AG04450 (cell line): ENCODE data around the gene NLRC5. TPM values are rescaled to one million over a fixed set of nuclear protein-coding genes. Genes with fewer than 3 reads are reported as not detected.

Source experiments
- CTCF ChIA-PET: fragments of 300-600, 350-600 bp; formaldehyde crosslinking; extraction: SDS; loops from one replicate; lab custom pipeline; 2022; ENCODE audit warnings: antibody characterized with exemption, inconsistent platforms; lab: Charles Lee
- POLR2A ChIA-PET: fragments of 350-600 bp; formaldehyde crosslinking; extraction: SDS; loops from one replicate; lab custom pipeline; 2021; ENCODE audit warnings: antibody characterized with exemption, inconsistent platforms; lab: Yijun Ruan, JAX
- DNase-seq: peaks from one replicate; pipeline ENCODE4 v3.0.0-alpha.2; 2011; ENCODE audit warnings: low read depth, low spot score
- H3K27ac ChIP-seq: one replicate; pipeline ENCODE4 v1.5.1; 2012; ENCODE audit warnings: low read depth, low read length, control low read depth
- H3K27me3 ChIP-seq: one replicate; pipeline ENCODE4 v1.6.0; 2012; ENCODE audit warnings: low read length; ENCODE audit not compliant: control insufficient read depth, insufficient read depth
- H3K4me3 ChIP-seq: 2 replicates; pipeline ENCODE4 v1.5.1; 2011; ENCODE audit warnings: mild to moderate bottlenecking, low read depth, low read length, control low read depth
- H3K9me3 ChIP-seq: 2 replicates; pipeline ENCODE4 v1.5.1; 2012; ENCODE audit warnings: low read length; ENCODE audit not compliant: control insufficient read depth, insufficient read depth
- CTCF ChIP-seq: IDR thresholded peaks from 2 replicates; pipeline ENCODE4 v1.5.1; 2011; ENCODE audit warnings: low read depth, low read length, control low read depth, inconsistent platforms
- polyA minus RNA-seq: library from RNA; depleted of rRNA, polyadenylated mRNA; stranded (reverse); fragments of >200 nt; gene quantifications from 2 replicates; pipeline ENCODE4 v1.2.3, GENCODE V29; 2011; rRNA and poly(A)+ RNA removed
- polyA plus RNA-seq: library from polyadenylated mRNA; depleted of rRNA; stranded (reverse); fragments of >200 nt; gene quantifications from 2 replicates; pipeline ENCODE4 v1.2.3, GENCODE V29; 2011; rRNA removed

Gene NLRC5
- 9.2 and 13.1 TPM in 2 replicates for polyA plus RNA-seq
- polyA minus RNA-seq, result 37.2 and 38.1 TPM in 2 replicates

GRCh38 chr16:56988948-56989945, at the start of gene NLRC5:
Gene NLRC5 (plus strand): TSS chr16:56989557. CDS start chr16:57020713, 31,156 bp downstream.
- Histone ChIP-seq H3K27ac (peak within 1 kb of the TSS; percentile 65), H3K4me3 (peak within 1 kb of the TSS; percentile 81), H3K9me3 (no peaks in the 10 kb centered on the region; the same call in 1 of the 2 replicates), H3K27me3 (no peaks in the 10 kb centered on the region)
- ChIA-PET CTCF (interaction anchor here (1.9 kb wide), 1 partner anchor 25 kb away, joined by 5 read pairs; no protein-coding TSS in a partner anchor), POLR2A (interaction anchor here (0.5 to 1.6 kb wide), 8 partner anchors 10 to 354 kb away, joined by 3 to 7 read pairs (median 4); no protein-coding TSS in a partner anchor)
- TF ChIP-seq CTCF, result no peak
- DNase-seq, result peak; percentile 39

- no peak overlapping the region for H3K27ac ChIP-seq
- DNase-seq, result no peak
- no peaks in the 10 kb centered on the region for H3K9me3 ChIP-seq
- no peak overlapping the region for H3K4me3 ChIP-seq
- ChIA-PET POLR2A (no interaction called here), CTCF (interaction anchor here (1.3 kb wide), 1 partner anchor 106 kb away, joined by 4 read pairs; no protein-coding TSS in a partner anchor)
- no peaks in the 10 kb centered on the region for H3K27me3 ChIP-seq
- no peak for TF ChIP-seq CTCF
These were observed 49.6 kb upstream of the NLRC5 start for GRCh38 chr16:56939801-56940200.

- CTCF ChIA-PET, result interaction anchor here (1.3 to 1.4 kb wide), 3 partner anchors 23 to 147 kb away, joined by 4 to 6 read pairs (median 6); no protein-coding TSS in a partner anchor
- TF ChIP-seq CTCF, result no peak
- no peak for DNase-seq
- Histone ChIP-seq H3K27ac (no peak overlapping the region), H3K9me3 (no peaks in the 10 kb centered on the region), H3K4me3 (no peak overlapping the region), H3K27me3 (no peaks in the 10 kb centered on the region)
- POLR2A ChIA-PET, result interaction anchor here (1.0 kb wide), 1 partner anchor 10 kb away, joined by 7 read pairs; no protein-coding TSS in a partner anchor
These were observed 48.3 kb upstream of the NLRC5 start for GRCh38 chr16:56941092-56941491.

- H3K4me3 ChIP-seq, result no peak overlapping the region
- H3K9me3 ChIP-seq, result no peaks in the 10 kb centered on the region
- ChIA-PET CTCF (interaction anchor here (1.3 to 1.4 kb wide), 3 partner anchors 23 to 148 kb away, joined by 4 to 6 read pairs (median 6); no protein-coding TSS in a partner anchor), POLR2A (no interaction called here)
- no peak overlapping the region for H3K27ac ChIP-seq
- no peak for DNase-seq
- H3K27me3 ChIP-seq, result no peaks in the 10 kb centered on the region
- TF ChIP-seq CTCF, result no peak
These were observed 47.5 kb upstream of the NLRC5 start for GRCh38 chr16:56941856-56942331.
